GM19372 (cell line): ENCODE measurements around the gene KCNJ18.
"Not testable (repeated sequence)": the region's sequence is repeated elsewhere in the genome, so short reads cannot be mapped to it uniquely, and the experiment has no call there.

Experiments used
- ATAC-seq: cut with Tn5 transposase; IDR thresholded peaks from one replicate; pipeline ENCODE4 v1.9.1; 2021; ENCODE audit warnings: mild to moderate bottlenecking, low read depth, moderate library complexity; ENCODE audit not compliant: unreplicated experiment

The KCNJ18 gene

GRCh38 chr17:21670361-21671155, 21.8 kb upstream of the KCNJ18 start:
- ATAC-seq, result not testable (repeated sequence)

- ATAC-seq, result not testable (repeated sequence)
These were observed 20.9 kb upstream of the KCNJ18 start for GRCh38 chr17:21671437-21671836.

- ATAC-seq, result not testable (repeated sequence)
These were observed 20.5 kb upstream of the KCNJ18 start for GRCh38 chr17:21671871-21672270.

- not testable (repeated sequence) for ATAC-seq
These were observed 18.7 kb upstream of the KCNJ18 start for GRCh38 chr17:21673451-21674241.

GRCh38 chr17:21674242-21674731, 18.0 kb upstream of the KCNJ18 start:
- no peak for ATAC-seq

GRCh38 chr17:21674891-21675738, 17.2 kb upstream of the KCNJ18 start:
- not testable (repeated sequence) for ATAC-seq

- not testable (repeated sequence) for ATAC-seq
These were observed 16.6 kb upstream of the KCNJ18 start for GRCh38 chr17:21675739-21676130.

GRCh38 chr17:21676281-21677111, 15.8 kb upstream of the KCNJ18 start:
- no peak for ATAC-seq

GRCh38 chr17:21677126-21677910, 15.0 kb upstream of the KCNJ18 start:
- no peak for ATAC-seq

- ATAC-seq, result no peak
These were observed 14.4 kb upstream of the KCNJ18 start for GRCh38 chr17:21677911-21678310.

- no peak for ATAC-seq
These were observed 13.8 kb upstream of the KCNJ18 start for GRCh38 chr17:21678393-21679081.

- ATAC-seq, result no peak
These were observed 12.8 kb upstream of the KCNJ18 start for GRCh38 chr17:21679256-21680146.

GRCh38 chr17:21680366-21680765, 12.0 kb upstream of the KCNJ18 start:
- ATAC-seq, result no peak

- ATAC-seq, result not testable (repeated sequence)
These were observed 11.4 kb upstream of the KCNJ18 start for GRCh38 chr17:21680850-21681351.

- not testable (repeated sequence) for ATAC-seq
These were observed 10.7 kb upstream of the KCNJ18 start for GRCh38 chr17:21681576-21681975.

GRCh38 chr17:21682130-21682529, 10.2 kb upstream of the KCNJ18 start:
- not testable (repeated sequence) for ATAC-seq

- not testable (repeated sequence) for ATAC-seq
These were observed 9.1 kb upstream of the KCNJ18 start for GRCh38 chr17:21683142-21683712.
